ENCODE measurements around the gene TBXA2R. TPM values are rescaled to one million over a fixed set of nuclear protein-coding genes. Genes with fewer than 3 reads are reported as not detected.
A peak's percentile ranks its signal among the peaks of the same experiment; 100 is the strongest.

Gene TBXA2R
- polyA plus RNA-seq, 1 donor: 1.3 TPM

GRCh38 chr19:3612330-3612729 is 5.7 kb upstream of the TBXA2R start:
- Histone ChIP-seq H3K9me3 (ENCODE audit: control insufficient read depth, low read depth, low read length) (peaks cover 20% of the 10 kb centered on the region), H3K36me3 (ENCODE audit: control insufficient read depth, insufficient read depth, low read length) (peaks cover 32% of the 10 kb centered on the region), H3K27me3 (ENCODE audit: control insufficient read depth, insufficient read depth, low read length) (peaks cover 7% of the 10 kb centered on the region), H3K4me1 (ENCODE audit: control insufficient read depth, insufficient read depth, low read length) (peaks cover 3% of the 10 kb centered on the region), H3K4me3 (ENCODE audit: low read length) (no peak overlapping the region), H3K27ac (ENCODE audit: low read length) (no peak overlapping the region)
- DNase-seq: no peak
- WGBS (ENCODE audit: insufficient coverage, low lambda C conversion rate): no CpG with 5 or more reads among the region's 33 CpGs

DNA sequence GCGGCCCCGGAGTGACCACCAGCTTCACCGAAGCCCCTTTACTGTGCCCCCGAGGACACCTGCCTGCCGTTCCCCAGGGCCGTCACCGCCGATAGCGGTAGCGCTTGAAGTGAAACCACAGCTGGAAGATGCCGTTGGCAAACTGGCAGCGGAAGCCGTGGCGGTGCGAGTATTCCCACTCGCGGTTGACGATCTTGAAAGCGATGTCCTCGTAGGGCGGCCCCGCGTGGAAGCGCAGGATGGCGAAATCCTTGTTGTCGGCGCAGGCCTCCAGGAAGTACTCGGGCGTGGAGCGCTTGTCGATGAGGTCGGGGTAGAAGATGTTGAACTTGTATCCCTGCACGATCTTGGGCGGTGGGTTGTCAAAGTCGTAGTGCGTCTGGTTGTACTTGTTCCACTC is 5.2 kb upstream of the TBXA2R start:
- Histone ChIP-seq H3K4me3 (ENCODE audit: low read length) (no peak overlapping the region), H3K9me3 (ENCODE audit: control insufficient read depth, low read depth, low read length) (peaks cover 20% of the 10 kb centered on the region), H3K36me3 (ENCODE audit: control insufficient read depth, insufficient read depth, low read length) (peaks cover 32% of the 10 kb centered on the region), H3K27me3 (ENCODE audit: control insufficient read depth, insufficient read depth, low read length) (peaks cover 12% of the 10 kb centered on the region), H3K4me1 (ENCODE audit: control insufficient read depth, insufficient read depth, low read length) (peaks cover 5% of the 10 kb centered on the region), H3K27ac (ENCODE audit: low read length) (no peak overlapping the region)
- WGBS (ENCODE audit: insufficient coverage, low lambda C conversion rate): no CpG with 5 or more reads among the region's 36 CpGs
- DNase-seq: no peak

- peaks cover 17% of the 10 kb centered on the region for H3K27me3 ChIP-seq (ENCODE audit: control insufficient read depth, insufficient read depth, low read length)
- H3K9me3 ChIP-seq (ENCODE audit: control insufficient read depth, low read depth, low read length): peaks cover 23% of the 10 kb centered on the region
- H3K27ac ChIP-seq (ENCODE audit: low read length): no peak overlapping the region
- H3K36me3 ChIP-seq (ENCODE audit: control insufficient read depth, insufficient read depth, low read length): peaks cover 32% of the 10 kb centered on the region
- no CpG with 5 or more reads among the region's 41 CpGs for WGBS (ENCODE audit: insufficient coverage, low lambda C conversion rate)
- no peak overlapping the region for H3K4me3 ChIP-seq (ENCODE audit: low read length)
- no peak for DNase-seq
- peaks cover 7% of the 10 kb centered on the region for H3K4me1 ChIP-seq (ENCODE audit: control insufficient read depth, insufficient read depth, low read length)
Measured at GRCh38 chr19:3610745-3611717, 4.4 kb upstream of the TBXA2R start.

DNA sequence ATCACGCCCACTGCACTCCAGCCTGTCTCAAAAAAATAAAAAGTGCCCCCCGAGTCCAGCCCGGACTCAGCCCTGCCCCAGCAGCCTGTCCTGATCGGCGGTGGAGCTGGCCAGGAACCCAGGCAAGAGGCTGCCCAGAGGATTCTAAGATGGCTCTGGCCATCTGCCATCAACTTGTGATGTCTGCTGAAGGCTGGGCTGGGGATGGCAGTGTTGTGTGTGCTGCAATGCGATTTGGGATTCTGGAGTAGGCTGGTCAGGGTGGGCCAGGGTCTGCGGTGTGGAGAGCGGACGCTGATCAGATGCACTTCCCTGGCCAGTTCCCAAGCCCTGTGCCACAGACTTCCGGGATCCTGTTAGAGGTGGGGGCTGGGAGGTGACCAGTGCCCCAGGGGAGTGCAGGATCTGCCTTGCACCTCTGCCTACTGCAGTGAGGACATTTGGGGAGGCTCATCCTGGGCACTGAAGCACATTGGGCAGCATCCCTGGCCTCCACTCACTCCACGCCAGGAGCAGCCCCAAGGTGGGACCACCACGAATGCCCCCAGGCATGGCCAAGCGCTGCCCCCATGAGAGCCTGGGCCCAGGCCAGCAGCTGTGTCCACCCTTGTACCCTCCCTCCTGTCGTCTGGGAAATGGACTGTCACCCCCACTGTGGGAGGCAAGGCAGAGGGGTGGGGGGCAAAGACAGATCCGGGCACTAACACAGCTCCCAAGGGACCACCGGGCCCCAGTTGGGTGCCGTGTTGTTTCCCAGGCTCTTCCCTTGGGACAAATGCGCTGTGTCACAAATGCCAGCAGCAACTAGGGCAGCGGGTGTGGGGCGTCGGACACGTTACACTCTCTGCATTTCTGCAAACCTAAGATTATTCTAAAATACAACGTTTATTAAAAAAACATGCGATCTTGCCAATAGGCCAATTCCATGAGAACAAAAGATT is 3.4 kb upstream of the TBXA2R start:
- H3K9me3 ChIP-seq (ENCODE audit: control insufficient read depth, low read depth, low read length): peaks cover 25% of the 10 kb centered on the region
- 100% methylated on average over 1 of the region's 24 CpGs for WGBS (ENCODE audit: insufficient coverage, low lambda C conversion rate)
- H3K27me3 ChIP-seq (ENCODE audit: control insufficient read depth, insufficient read depth, low read length): peaks cover 24% of the 10 kb centered on the region
- peaks cover 8% of the 10 kb centered on the region for H3K4me1 ChIP-seq (ENCODE audit: control insufficient read depth, insufficient read depth, low read length)
- no peak overlapping the region for H3K27ac ChIP-seq (ENCODE audit: low read length)
- no peak overlapping the region for H3K4me3 ChIP-seq (ENCODE audit: low read length)
- H3K36me3 ChIP-seq (ENCODE audit: control insufficient read depth, insufficient read depth, low read length): peaks cover 24% of the 10 kb centered on the region
- no peak for DNase-seq

DNA sequence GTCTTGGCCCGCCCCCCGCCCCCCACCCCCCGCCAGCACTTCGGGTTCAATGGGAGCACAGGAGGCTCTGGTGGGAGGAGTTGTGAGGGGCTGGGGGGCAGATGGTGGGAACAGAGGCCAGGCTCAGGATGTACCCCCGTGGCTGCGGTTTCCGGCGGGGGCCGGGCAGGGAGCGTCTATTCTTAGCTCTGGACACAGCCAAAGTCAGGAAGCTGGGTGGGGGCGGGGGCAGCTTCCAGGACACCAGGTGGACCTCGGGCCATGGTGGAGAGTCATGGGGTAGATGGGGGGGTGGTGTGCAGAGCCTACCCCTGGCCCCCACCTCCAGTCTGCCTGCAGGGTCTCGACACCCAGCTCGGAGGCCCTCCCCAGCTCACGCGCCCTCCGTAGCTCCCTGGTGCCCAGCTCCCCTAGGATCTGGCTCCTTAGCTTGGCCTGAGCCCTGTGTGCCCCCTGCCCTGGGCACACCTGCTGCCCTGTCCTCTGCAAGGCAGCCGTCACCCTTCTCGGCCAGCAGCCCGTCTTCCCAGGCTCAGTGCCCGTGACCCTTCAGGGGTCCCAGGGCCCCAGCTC is 2.2 kb upstream of the TBXA2R start:
- Histone ChIP-seq H3K27me3 (ENCODE audit: control insufficient read depth, insufficient read depth, low read length) (peaks cover 29% of the 10 kb centered on the region), H3K36me3 (ENCODE audit: control insufficient read depth, insufficient read depth, low read length) (peaks cover 20% of the 10 kb centered on the region), H3K4me1 (ENCODE audit: control insufficient read depth, insufficient read depth, low read length) (peaks cover 14% of the 10 kb centered on the region), H3K4me3 (ENCODE audit: low read length) (no peak overlapping the region), H3K9me3 (ENCODE audit: control insufficient read depth, low read depth, low read length) (peaks cover 25% of the 10 kb centered on the region), H3K27ac (ENCODE audit: low read length) (no peak overlapping the region)
- no peak for DNase-seq
- no CpG with 5 or more reads among the region's 21 CpGs for WGBS (ENCODE audit: insufficient coverage, low lambda C conversion rate)

DNA sequence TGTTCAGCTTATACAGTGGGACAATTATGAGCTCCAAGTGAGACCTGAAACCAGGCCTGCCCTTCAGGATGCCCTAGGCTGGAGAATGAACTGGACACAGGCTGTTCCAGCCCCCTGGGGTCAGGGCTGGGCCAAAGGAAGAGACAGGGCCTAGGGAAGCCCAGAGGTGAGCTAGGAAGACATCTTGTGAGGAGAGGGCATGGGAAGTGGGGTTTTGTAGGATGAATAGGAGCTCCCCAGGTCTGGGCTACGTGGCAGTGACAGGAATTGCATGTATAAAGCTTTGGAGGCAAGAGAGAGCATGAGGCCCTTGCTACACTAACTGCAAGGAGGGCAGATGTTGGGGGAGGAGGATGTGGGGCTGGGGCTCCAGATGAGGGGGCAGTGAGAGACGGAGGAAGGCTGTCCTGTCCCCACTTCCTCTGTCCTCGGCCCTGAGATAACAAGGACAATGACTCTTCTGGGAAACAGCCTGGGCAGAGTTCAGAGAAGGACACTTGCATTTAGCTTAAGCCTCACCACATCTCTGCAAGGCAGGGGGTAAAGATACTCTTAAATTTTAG is 1.5 kb upstream of the TBXA2R start:
- H3K27me3 ChIP-seq (ENCODE audit: control insufficient read depth, insufficient read depth, low read length): peaks cover 29% of the 10 kb centered on the region
- H3K4me3 ChIP-seq (ENCODE audit: low read length): no peak overlapping the region
- no CpG with 5 or more reads among the region's 3 CpGs for WGBS (ENCODE audit: insufficient coverage, low lambda C conversion rate)
- H3K4me1 ChIP-seq (ENCODE audit: control insufficient read depth, insufficient read depth, low read length): peaks cover 11% of the 10 kb centered on the region
- H3K9me3 ChIP-seq (ENCODE audit: control insufficient read depth, low read depth, low read length): peaks cover 21% of the 10 kb centered on the region
- no peak for DNase-seq
- no peak overlapping the region for H3K27ac ChIP-seq (ENCODE audit: low read length)
- H3K36me3 ChIP-seq (ENCODE audit: control insufficient read depth, insufficient read depth, low read length): peaks cover 20% of the 10 kb centered on the region

- Histone ChIP-seq H3K27ac (ENCODE audit: low read length) (peak overlapping the region; percentile 23), H3K9me3 (ENCODE audit: control insufficient read depth, low read depth, low read length) (peaks cover 21% of the 10 kb centered on the region), H3K4me3 (ENCODE audit: low read length) (peak overlapping the region; percentile 23), H3K4me1 (ENCODE audit: control insufficient read depth, insufficient read depth, low read length) (peaks cover 11% of the 10 kb centered on the region), H3K36me3 (ENCODE audit: control insufficient read depth, insufficient read depth, low read length) (peaks cover 17% of the 10 kb centered on the region), H3K27me3 (ENCODE audit: control insufficient read depth, insufficient read depth, low read length) (peaks cover 29% of the 10 kb centered on the region)
- 20% methylated on average over 1 of the region's 22 CpGs for WGBS (ENCODE audit: insufficient coverage, low lambda C conversion rate)
- no peak for DNase-seq
Measured at GRCh38 chr19:3607303-3608078, 816 bp upstream of the TBXA2R start.

- no CpG with 5 or more reads among the region's 35 CpGs for WGBS (ENCODE audit: insufficient coverage, low lambda C conversion rate)
- peaks cover 9% of the 10 kb centered on the region for H3K9me3 ChIP-seq (ENCODE audit: control insufficient read depth, low read depth, low read length)
- DNase-seq: no peak
- no peak overlapping the region for H3K27ac ChIP-seq (ENCODE audit: low read length)
- peaks cover 4% of the 10 kb centered on the region for H3K36me3 ChIP-seq (ENCODE audit: control insufficient read depth, insufficient read depth, low read length)
- peaks cover 29% of the 10 kb centered on the region for H3K27me3 ChIP-seq (ENCODE audit: control insufficient read depth, insufficient read depth, low read length)
- peak overlapping the region; percentile 10 for H3K4me3 ChIP-seq (ENCODE audit: low read length)
- peaks cover 11% of the 10 kb centered on the region for H3K4me1 ChIP-seq (ENCODE audit: control insufficient read depth, insufficient read depth, low read length)
Measured at GRCh38 chr19:3606174-3606689, 443 bp downstream of the TBXA2R start.

GRCh38 chr19:3605770-3606169 is 905 bp downstream of the TBXA2R start:
- WGBS (ENCODE audit: insufficient coverage, low lambda C conversion rate): no CpG with 5 or more reads among the region's 5 CpGs
- Histone ChIP-seq H3K4me3 (ENCODE audit: low read length) (no peak overlapping the region), H3K27ac (ENCODE audit: low read length) (no peak overlapping the region), H3K9me3 (ENCODE audit: control insufficient read depth, low read depth, low read length) (peaks cover 9% of the 10 kb centered on the region), H3K36me3 (ENCODE audit: control insufficient read depth, insufficient read depth, low read length) (no peaks in the 10 kb centered on the region), H3K4me1 (ENCODE audit: control insufficient read depth, insufficient read depth, low read length) (peaks cover 11% of the 10 kb centered on the region), H3K27me3 (ENCODE audit: control insufficient read depth, insufficient read depth, low read length) (peaks cover 29% of the 10 kb centered on the region)
- DNase-seq: no peak

All from large intestine (tissue), 3 donors.